Measurements from ENCODE around the gene CFAP52. TPM values are rescaled to one million over a fixed set of nuclear protein-coding genes. Genes with fewer than 3 reads are reported as not detected.
A peak's percentile ranks its signal among the peaks of the same experiment; 100 is the strongest.

CFAP52 gene
- total and polyA plus RNA-seq, 2 of the 13 experiments (the other 11 are each of a cell fraction or from before 2014, with no cell fraction given): not detected

GRCh38 chr17:9648521-9649110 is 72.2 kb downstream of the CFAP52 start:
- Histone ChIP-seq H3K4me3 (replicated peaks in 1 of 3; ENCODE audit: insufficient read depth in 1 of 3, low read depth in 2 of 3, low read length in 3 of 3) (peak overlapping the region in 1 of 3 experiments; percentile 7; a peak in 1 of 6 replicates), H3K79me2 (ENCODE audit: insufficient read depth, low read length) (no peaks in the 10 kb centered on the region), H3K27me3 (ENCODE audit: control insufficient read depth in 1 of 2, insufficient read depth in 2 of 2, low read length in 2 of 2) (peaks cover 0 to 6% of the 10 kb centered on the region in 2 experiments; a peak in 2 of 5 replicates), H3K9me3 (ENCODE audit: low read length) (no peaks in the 10 kb centered on the region), H3K4me1 (ENCODE audit: insufficient read depth, low read length) (peaks cover 46% of the 10 kb centered on the region), H3K27ac (ENCODE audit: extremely low read length, insufficient read depth, low read length) (no peak overlapping the region), H3K4me2 (ENCODE audit: low read depth, low read length) (peak overlapping the region; percentile 39; the same call in 1 of the 2 replicates), H2AFZ (ENCODE audit: low read length) (no peak overlapping the region), H4K20me1 (ENCODE audit: insufficient read depth, low read length) (no peaks in the 10 kb centered on the region), H3K9ac (ENCODE audit: insufficient read depth, low read depth, low read length) (no peak overlapping the region), H3K36me3 (replicated peaks in 1 of 2; ENCODE audit: control insufficient read depth in 1 of 2, insufficient read depth in 2 of 2, low read length in 2 of 2) (no peaks in the 10 kb centered on the region)
- POLR2A ChIA-PET: interaction anchor here (0.7 to 1.8 kb wide), 3 partner anchors 26 to 36 kb away, joined by 3 to 7 read pairs (median 3); no protein-coding TSS in a partner anchor
- BruUV-seq (replicated peaks): no TSS peak
- TF ChIP-seq FOXO4 (CRISPR knock-in tag; conservative IDR thresholded peaks at IDR 0.05) (no peak), SKI (IDR thresholded peaks at IDR 0.05; ENCODE audit: partially characterized antibody) (no peak), KLF15 (CRISPR knock-in tag; IDR thresholded peaks at IDR 0.05; ENCODE audit: borderline replicate concordance) (no peak), DBP (CRISPR knock-in tag; IDR thresholded peaks at IDR 0.05; ENCODE audit: not compliant biosample characterization) (no peak), ZMYM3 (CRISPR knock-in tag; IDR thresholded peaks at IDR 0.05) (no peak), CEBPZ (IDR thresholded peaks at IDR 0.05; ENCODE audit: low read length) (no peak), ZNF546 (CRISPR knock-in tag; conservative IDR thresholded peaks at IDR 0.05) (no peak), RAD21 (CRISPR knock-in tag; IDR thresholded peaks at IDR 0.05) (no peak)
- intact Hi-C loops (cut with micrococcal nuclease; ENCODE audit: unreplicated experiment): loop anchor here (1.0 to 10.0 kb wide), 3 partner anchors 37 to 79 kb away; partner anchors contain the start of genes CFAP52 and STX8
- no peak for ATAC-seq
- WGBS (ENCODE audit: low lambda C conversion rate): 32% methylated on average over 3 of the region's 3 CpGs
- no peak for FAIRE-seq
- in situ Hi-C loops (cut with HindIII; ENCODE audit: extremely low pct_ligation_motif_present, low pct_unique_long_range_greater_than_20kb): no loop called here
- CTCF ChIA-PET (ENCODE audit: low intra/inter-chr PET ratio, low total read pairs): no interaction called here
- DNase-seq (ENCODE audit: low spot score): no peak
